ENCODE measurements around the gene CD55.

CD55 gene

GRCh38 chr1:207321079-207321789, at the start of gene CD55:
Gene CD55, plus strand, starts transcription at chr1:207321678. Its CDS starts 88 bp downstream, at chr1:207321766.
- peak; percentile 81 for DNase-seq (ENCODE audit: low spot score)

- no peak for DNase-seq (ENCODE audit: low spot score)
Observed at GRCh38 chr1:207274882-207275281, 46.6 kb upstream of the CD55 start.

GRCh38 chr1:207276465-207276864, 45.0 kb upstream of the CD55 start:
- DNase-seq (ENCODE audit: low spot score): no peak

GRCh38 chr1:207277241-207277640, 44.2 kb upstream of the CD55 start:
- no peak for DNase-seq (ENCODE audit: low spot score)

GRCh38 chr1:207279652-207280051, 41.8 kb upstream of the CD55 start:
- no peak for DNase-seq (ENCODE audit: low spot score)

GRCh38 chr1:207280706-207281105, 40.8 kb upstream of the CD55 start:
- DNase-seq (ENCODE audit: low spot score): no peak

- DNase-seq (ENCODE audit: low spot score): no peak
Observed at GRCh38 chr1:207282058-207282457, 39.4 kb upstream of the CD55 start.

GRCh38 chr1:207282496-207283380, 38.7 kb upstream of the CD55 start:
- DNase-seq (ENCODE audit: low spot score): no peak

GRCh38 chr1:207283421-207283820, 38.1 kb upstream of the CD55 start:
- no peak for DNase-seq (ENCODE audit: low spot score)

- no peak for DNase-seq (ENCODE audit: low spot score)
Observed at GRCh38 chr1:207284209-207284897, 37.1 kb upstream of the CD55 start.

GRCh38 chr1:207286786-207287468, 34.6 kb upstream of the CD55 start:
- DNase-seq (ENCODE audit: low spot score): no peak

GRCh38 chr1:207288315-207288714, 33.2 kb upstream of the CD55 start:
- DNase-seq (ENCODE audit: low spot score): no peak

- DNase-seq (ENCODE audit: low spot score): no peak
Observed at GRCh38 chr1:207289756-207290155, 31.7 kb upstream of the CD55 start.

GRCh38 chr1:207291723-207292122, 29.8 kb upstream of the CD55 start:
- no peak for DNase-seq (ENCODE audit: low spot score)

- no peak for DNase-seq (ENCODE audit: low spot score)
Observed at GRCh38 chr1:207298186-207298585, 23.3 kb upstream of the CD55 start.

- no peak for DNase-seq (ENCODE audit: low spot score)
Observed at GRCh38 chr1:207298636-207299398, 22.7 kb upstream of the CD55 start.

GRCh38 chr1:207300970-207301369, 20.5 kb upstream of the CD55 start:
- peak; percentile 27 for DNase-seq (ENCODE audit: low spot score)

- no peak for DNase-seq (ENCODE audit: low spot score)
Observed at GRCh38 chr1:207302618-207303393, 18.7 kb upstream of the CD55 start.

- DNase-seq (ENCODE audit: low spot score): no peak
Observed at GRCh38 chr1:207304710-207305488, 16.6 kb upstream of the CD55 start.

GRCh38 chr1:207305489-207305873, 16.0 kb upstream of the CD55 start:
- DNase-seq (ENCODE audit: low spot score): no peak

Data from iPS-NIHi11 (cell line).